NCI-H82 (cell line): ENCODE measurements around the gene PIK3CA.
"Not testable (repeated sequence)": the region's sequence is repeated elsewhere in the genome, so short reads cannot be mapped to it uniquely, and the experiment has no call there.

Source experiments
- DNase-seq: peaks from one replicate; lab custom pipeline; 2025; lab: John Stamatoyannopoulos, UW

Gene PIK3CA

GRCh38 chr3:179147873-179148615, at the start of gene PIK3CA:
Gene PIK3CA, plus strand, starts transcription at chr3:179148357. Its CDS starts 50,469 bp downstream, at chr3:179198826.
- peak; percentile 99 for DNase-seq

- no peak for DNase-seq
Measured at GRCh38 chr3:179098388-179099077, 49.6 kb upstream of the PIK3CA start.

- DNase-seq = no peak
Measured at GRCh38 chr3:179100652-179101051, 47.5 kb upstream of the PIK3CA start.

GRCh38 chr3:179105881-179106280, 42.3 kb upstream of the PIK3CA start:
- no peak for DNase-seq

GRCh38 chr3:179107617-179108016, 40.5 kb upstream of the PIK3CA start:
- DNase-seq = no peak

GRCh38 chr3:179108086-179108485, 40.1 kb upstream of the PIK3CA start:
- no peak for DNase-seq

- DNase-seq = no peak
Measured at GRCh38 chr3:179113903-179114302, 34.3 kb upstream of the PIK3CA start.

GRCh38 chr3:179115444-179115843, 32.7 kb upstream of the PIK3CA start:
- not testable (repeated sequence) for DNase-seq

- no peak for DNase-seq
Measured at GRCh38 chr3:179116816-179117215, 31.3 kb upstream of the PIK3CA start.

GRCh38 chr3:179132191-179132890, 15.8 kb upstream of the PIK3CA start:
- DNase-seq = not testable (repeated sequence)

- no peak for DNase-seq
Measured at GRCh38 chr3:179133575-179133974, 14.6 kb upstream of the PIK3CA start.

GRCh38 chr3:179136195-179136594, 12.0 kb upstream of the PIK3CA start:
- no peak for DNase-seq

- DNase-seq = no peak
Measured at GRCh38 chr3:179141890-179142289, 6.3 kb upstream of the PIK3CA start.

- peak; percentile 91 for DNase-seq
Measured at GRCh38 chr3:179146911-179147513, 1.1 kb upstream of the PIK3CA start.

GRCh38 chr3:179147514-179147872, 664 bp upstream of the PIK3CA start:
- no peak for DNase-seq

- DNase-seq = peak; percentile 84
Measured at GRCh38 chr3:179148616-179149405, 654 bp downstream of the PIK3CA start.

GRCh38 chr3:179149406-179149867, 1.3 kb downstream of the PIK3CA start:
- DNase-seq = peak; percentile 45

GRCh38 chr3:179149951-179150350, 1.8 kb downstream of the PIK3CA start:
- no peak for DNase-seq

- DNase-seq = peak; percentile 64
Measured at GRCh38 chr3:179150610-179151009, 2.5 kb downstream of the PIK3CA start.

GRCh38 chr3:179151474-179151873, 3.3 kb downstream of the PIK3CA start:
- DNase-seq = no peak

- DNase-seq = no peak
Measured at GRCh38 chr3:179156170-179156569, 8.0 kb downstream of the PIK3CA start.

- no peak for DNase-seq
Measured at GRCh38 chr3:179156775-179157174, 8.6 kb downstream of the PIK3CA start.
